Inflammatory macrophage (primary cell): Measurements from ENCODE around the gene ZBTB34.

Experiments
- DNase-seq, 2 donors: peaks; one replicate each; pipeline ENCODE4 v3.0.0-alpha.2; 2020 to 2022

Gene ZBTB34

GRCh38 chr9:126844085-126844484 lies 16.4 kb upstream of the ZBTB34 start:
- DNase-seq: no peak

DNA sequence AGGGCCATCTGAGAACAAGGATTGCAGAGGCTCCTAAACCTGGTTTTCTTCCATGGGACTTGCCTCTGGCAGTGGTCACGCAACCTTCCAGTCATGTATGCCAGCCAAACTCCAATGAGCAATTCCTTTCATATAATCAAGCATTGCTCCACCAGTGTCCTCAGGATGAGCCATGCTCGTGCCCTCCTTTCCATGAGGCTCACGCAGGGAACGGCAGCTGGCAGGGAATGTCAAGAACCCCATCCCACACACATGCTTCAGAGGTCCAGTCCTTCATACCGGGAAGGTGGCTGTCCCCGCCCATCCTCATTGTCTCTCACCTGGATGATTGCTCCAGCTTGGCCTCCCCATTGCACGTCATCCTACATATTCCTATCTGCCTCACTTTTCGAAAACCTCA lies 13.4 kb upstream of the ZBTB34 start:
- no peak for DNase-seq

DNA sequence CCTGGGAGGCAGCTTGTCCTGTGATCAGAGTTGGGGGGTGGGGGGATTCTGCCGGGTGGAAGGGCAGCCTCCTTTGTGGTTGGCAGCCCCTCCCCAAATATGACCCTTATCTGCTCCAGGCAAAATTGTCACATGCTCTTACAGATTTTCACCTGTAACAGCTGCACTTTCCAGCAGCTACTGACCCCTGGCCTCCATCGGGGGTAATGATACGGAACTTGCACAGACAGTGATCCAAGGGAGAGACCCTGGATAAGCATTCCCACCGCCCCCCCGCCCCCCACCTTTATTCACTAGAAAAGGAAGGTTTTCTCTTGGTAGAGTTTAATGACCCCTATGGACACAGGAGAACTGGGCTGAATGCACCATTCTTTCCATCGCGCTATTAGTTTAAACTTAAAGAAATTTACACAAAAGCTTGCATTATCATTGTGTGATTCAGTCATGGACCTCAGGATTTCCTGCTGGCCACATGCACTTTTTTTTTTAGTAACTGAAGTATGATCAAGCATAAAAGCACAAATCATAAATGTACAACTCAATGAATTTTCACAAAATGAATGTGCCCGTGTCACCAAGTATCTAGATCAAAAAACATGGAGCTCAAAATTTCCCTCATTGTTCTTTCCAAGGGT lies 10.7 kb upstream of the ZBTB34 start:
- no peak for DNase-seq

DNA sequence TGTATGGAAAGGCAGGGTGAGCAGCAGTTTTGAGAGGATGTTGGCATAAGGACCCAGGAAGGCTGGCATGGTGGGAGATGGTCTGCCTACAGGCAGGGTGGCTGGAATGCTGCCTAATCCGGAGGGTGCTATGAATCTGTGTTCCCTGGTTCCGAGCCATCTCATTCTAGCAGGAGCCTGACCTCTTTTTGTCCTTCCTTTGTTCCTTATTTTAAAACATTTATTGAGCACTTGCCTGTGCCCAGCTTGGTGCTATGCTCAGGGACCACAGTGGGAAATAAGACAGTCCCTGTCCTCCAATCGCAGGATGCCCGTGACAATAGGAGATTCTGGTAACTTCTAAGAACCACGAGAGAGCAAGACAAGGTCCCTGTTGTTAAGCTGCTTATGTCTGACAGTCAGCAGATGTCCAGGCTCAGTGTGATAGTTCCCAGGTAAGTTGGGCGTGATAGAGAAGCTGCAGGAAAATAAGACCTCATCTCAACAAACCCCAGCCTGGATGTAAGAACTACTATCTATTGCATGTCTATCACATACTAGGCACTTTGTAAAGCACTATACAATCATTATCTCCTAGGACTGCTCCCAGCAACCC lies 9.1 kb upstream of the ZBTB34 start:
- DNase-seq: no peak

GRCh38 chr9:126852086-126852688 lies 8.3 kb upstream of the ZBTB34 start:
- no peak for DNase-seq

GRCh38 chr9:126853667-126854066 lies 6.8 kb upstream of the ZBTB34 start:
- no peak for DNase-seq

- no peak for DNase-seq
Measured at GRCh38 chr9:126854734-126855133, 5.7 kb upstream of the ZBTB34 start.

DNA sequence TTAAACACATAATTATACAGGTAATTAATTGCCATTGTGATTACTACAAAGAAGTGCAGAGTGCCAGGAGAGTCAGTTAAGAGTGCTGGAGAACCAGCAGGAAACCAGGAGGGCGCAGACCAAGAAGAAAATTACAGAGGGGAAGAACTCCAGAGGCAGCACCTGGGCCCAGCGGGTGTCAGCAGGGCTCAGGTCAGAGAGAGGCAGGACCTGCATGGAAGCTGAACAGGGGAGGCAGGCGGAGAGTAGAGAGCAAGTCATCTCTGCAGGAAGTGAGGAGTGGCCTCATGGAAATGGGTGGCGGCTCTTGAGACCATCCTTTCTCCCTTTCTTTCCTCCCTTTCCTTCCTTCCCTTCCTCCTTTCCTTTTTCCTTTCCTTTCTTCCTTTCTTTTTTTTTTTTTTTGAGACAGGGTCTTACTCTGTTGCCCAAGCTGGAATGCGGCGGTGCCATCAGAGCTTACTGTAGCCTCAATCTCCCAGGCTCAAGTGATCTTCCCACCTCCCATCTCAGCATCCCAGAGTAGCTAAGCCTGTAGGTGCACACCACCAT lies 4.0 kb upstream of the ZBTB34 start:
- DNase-seq: no peak

GRCh38 chr9:126857261-126857960 lies 3.0 kb upstream of the ZBTB34 start:
- no peak for DNase-seq

DNA sequence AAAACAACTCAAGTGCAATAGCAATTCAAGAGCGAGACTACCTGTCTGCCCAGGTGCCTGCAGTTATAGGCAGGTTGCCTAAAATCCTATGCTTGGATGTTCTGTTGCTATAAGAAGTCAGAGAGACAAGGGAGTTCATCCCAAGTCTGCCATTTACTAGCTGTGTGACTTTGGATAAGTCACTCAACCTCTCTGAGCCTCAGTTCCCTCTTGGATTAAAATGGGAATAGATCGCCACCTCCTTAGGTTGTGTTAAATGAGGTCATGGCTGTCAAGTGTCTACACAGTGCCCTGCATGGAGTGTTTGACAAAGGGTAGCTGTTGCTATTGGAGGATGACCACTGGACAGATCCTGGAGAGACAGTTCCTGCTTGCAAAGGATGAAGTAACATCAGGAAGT lies 1.3 kb upstream of the ZBTB34 start:
- peak; percentile 30 to 36 for DNase-seq

- peak; percentile 7 to 42 for DNase-seq
Measured at GRCh38 chr9:126860757-126861466, 473 bp downstream of the ZBTB34 start.

DNA sequence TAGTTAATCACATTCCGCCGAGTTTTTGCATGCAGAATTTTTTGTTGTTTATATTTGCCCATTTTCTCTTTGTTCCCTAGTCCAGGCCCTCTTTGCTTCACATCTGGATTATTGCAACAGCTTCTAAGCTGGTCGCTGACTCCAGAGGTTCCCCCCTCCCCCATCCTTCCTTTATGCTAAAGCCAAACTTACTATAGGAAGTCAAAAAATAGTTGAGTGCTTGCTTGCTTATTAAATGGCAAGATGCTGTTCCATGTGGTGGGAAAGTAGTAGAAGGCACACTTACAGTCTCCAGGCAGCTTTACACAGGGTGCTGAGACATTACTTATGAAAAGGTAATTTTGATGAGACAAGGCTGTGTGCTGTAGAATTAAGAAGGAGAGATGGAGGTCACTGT lies 1.3 kb downstream of the ZBTB34 start:
- peak; percentile 56 to 68 for DNase-seq

DNA sequence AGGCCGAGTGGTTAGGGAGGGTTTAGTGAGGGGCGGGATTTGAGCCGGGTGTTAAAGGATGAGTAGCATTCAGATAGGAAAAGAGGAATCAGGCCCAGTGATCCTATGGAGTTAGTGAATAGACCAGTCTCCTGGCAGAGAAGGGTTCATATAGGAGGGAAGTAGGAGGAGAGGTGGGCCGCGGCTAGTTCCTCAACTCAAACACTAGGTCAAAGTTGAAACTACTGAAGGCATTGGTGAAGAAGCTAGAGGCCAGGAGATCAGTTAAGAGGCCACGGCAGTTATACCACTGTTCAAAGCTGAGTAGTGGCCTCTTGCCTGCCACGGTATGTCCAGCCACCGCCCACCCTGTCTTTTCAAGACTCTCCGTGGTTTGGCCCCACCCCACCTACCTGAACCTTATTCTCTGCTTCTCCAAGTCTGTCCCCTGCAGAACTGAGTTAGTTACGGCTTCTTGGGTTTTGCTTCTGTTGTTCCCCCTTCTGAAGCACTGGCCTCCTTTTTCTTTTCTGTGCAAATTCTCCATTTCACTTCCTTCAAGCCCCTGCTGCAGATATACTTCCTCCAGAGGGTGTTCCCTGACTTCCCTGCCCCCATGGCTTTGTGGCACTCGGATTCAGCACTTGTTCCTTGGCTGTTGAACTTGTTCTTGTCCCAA lies 1.8 kb downstream of the ZBTB34 start:
- DNase-seq: peak; percentile 72 to 73

- DNase-seq: no peak
Measured at GRCh38 chr9:126864771-126865170, 4.3 kb downstream of the ZBTB34 start.

- DNase-seq: peak; percentile 9 to 21
Measured at GRCh38 chr9:126869368-126869767, 8.9 kb downstream of the ZBTB34 start.

DNA sequence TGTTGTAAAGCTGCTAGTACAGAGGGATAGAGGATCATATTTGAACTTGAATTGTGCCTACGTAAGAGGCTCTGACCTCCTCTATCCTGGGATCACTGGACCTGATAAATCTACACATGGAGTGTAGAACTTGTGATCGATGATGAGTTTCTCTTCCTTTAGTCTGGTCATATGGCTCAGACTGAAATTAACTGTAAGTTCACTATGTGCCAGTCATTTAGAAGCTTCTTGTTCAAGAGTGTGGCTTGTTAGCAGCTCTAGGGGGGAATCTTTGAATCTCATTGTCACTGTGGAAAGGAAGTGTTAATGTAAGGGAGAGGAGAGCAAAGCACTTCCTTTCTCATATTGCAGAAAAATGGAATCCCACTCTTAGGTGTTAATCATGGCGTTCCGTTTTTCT lies 12.1 kb downstream of the ZBTB34 start:
- DNase-seq: no peak

DNA sequence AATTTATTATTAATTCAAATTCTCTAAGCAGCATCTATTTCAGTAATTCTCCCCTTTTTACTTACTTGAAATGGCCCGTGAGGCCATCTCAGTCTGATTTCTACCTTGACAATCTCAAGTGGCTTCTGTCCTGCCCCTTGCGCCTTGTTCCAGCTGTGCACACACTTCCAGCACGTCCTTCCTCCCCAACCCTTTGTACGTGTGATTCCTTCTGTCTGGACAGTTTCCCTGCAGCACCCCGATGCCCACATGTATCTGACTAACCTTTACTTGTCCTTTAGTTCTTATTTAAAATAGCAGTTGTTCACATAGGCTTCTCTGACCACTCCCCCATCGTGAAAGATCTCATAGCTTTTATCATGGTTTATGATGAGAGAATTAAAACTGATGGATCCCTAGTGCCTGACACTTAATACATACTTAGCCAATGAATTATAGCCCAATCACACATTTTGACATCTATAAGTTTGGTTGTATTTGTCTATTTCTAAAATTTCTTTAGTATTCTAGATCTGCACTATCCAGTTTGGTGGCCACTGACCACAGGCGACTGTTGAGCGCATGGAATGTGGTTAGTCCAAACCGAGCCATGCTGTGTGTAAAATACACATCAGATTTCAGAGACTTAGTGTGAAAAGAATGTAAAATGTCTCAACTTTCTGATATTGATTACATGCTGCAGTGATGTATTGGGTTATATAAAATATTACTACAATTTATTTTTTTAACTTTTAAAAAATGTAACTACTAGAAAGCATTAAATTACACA lies 14.3 kb downstream of the ZBTB34 start:
- no peak for DNase-seq

GRCh38 chr9:126875756-126876510 lies 15.5 kb downstream of the ZBTB34 start:
- no peak for DNase-seq

DNA sequence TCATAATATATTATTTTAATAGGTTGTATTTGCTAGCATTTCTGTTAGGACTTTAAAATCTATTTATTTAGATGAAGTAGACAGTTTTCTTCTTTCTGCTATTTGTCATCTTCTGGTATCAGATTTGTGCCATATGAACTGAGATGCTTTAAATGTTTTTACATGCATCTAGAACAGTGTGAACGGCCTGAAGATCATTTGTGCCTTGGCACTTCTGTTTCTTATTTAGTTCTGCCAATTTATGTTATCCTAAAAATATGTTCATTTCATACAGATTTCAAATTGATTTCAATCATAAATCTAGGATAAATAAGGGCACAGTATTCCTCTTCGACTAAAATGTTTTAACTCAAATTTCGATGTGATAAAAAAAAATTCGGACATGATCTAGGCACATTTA lies 16.1 kb downstream of the ZBTB34 start:
- DNase-seq: no peak

DNA sequence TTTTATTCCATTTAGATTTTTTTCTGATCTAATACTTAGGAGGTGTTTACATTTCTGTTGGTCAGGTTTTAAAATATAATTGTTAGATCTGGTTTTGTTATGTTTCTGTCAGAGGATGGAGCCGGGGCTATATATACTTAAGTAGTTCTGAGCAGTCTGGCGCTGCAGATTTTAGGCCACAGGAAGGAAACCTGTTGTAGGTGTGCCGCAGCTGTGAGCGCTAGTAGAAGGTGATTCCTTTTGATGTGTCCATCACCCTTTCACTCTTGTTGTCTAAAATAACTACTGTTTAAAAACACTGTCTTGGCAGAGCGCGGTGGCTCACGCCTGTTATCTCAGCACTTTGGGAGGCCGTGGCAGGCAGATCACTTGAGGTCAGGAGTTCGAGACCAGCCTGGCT lies 17.0 kb downstream of the ZBTB34 start:
- no peak for DNase-seq

DNA sequence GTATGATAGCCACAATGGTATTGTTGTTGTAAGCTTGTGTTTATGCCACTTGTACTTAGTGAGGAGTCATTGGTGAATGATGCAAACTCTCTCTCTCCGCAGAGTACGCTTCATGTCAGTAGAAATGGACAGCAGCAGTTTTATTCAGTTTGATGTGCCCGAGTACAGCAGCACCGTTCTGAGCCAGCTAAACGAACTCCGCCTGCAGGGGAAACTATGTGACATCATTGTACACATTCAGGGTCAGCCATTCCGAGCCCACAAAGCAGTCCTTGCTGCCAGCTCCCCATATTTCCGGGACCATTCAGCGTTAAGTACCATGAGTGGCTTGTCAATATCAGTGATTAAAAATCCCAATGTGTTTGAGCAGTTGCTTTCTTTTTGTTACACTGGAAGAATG lies 18.8 kb downstream of the ZBTB34 start:
- no peak for DNase-seq
